ENCODE measurements around the gene SLC44A2.
"Not testable (repeated sequence)": the region's sequence is repeated elsewhere in the genome, so short reads cannot be mapped to it uniquely, and the experiment has no call there.

SLC44A2 gene

GRCh38 chr19:10670876-10671804, 45.8 kb downstream of the SLC44A2 start:
- DNase-seq (ENCODE audit: low spot score): no peak
- TF ChIP-seq CTCF (IDR thresholded peaks at IDR 0.05; ENCODE audit: extremely low read depth, missing control alignments): no peak

- not testable (repeated sequence) for DNase-seq (ENCODE audit: low spot score)
Observed at GRCh38 chr19:10671922-10672321, 46.6 kb downstream of the SLC44A2 start.

GRCh38 chr19:10675214-10675613, 49.9 kb downstream of the SLC44A2 start:
- not testable (repeated sequence) for DNase-seq (ENCODE audit: low spot score)

GRCh38 chr19:10677751-10678150, 52.4 kb downstream of the SLC44A2 start:
- no peak for TF ChIP-seq CTCF (IDR thresholded peaks at IDR 0.05; ENCODE audit: extremely low read depth, missing control alignments)
- no peak for DNase-seq (ENCODE audit: low spot score)

- DNase-seq (ENCODE audit: low spot score): no peak
Observed at GRCh38 chr19:10678813-10679212, 53.5 kb downstream of the SLC44A2 start.

GRCh38 chr19:10679743-10680142, 54.4 kb downstream of the SLC44A2 start:
- DNase-seq (ENCODE audit: low spot score): no peak
- TF ChIP-seq CTCF (IDR thresholded peaks at IDR 0.05; ENCODE audit: extremely low read depth, missing control alignments): no peak

More at GRCh38 chr19:10678813-10679212, 53.5 kb downstream of the SLC44A2 start:
- TF ChIP-seq CTCF (IDR thresholded peaks at IDR 0.05; ENCODE audit: extremely low read depth, missing control alignments): no peak

- no peak for TF ChIP-seq CTCF (IDR thresholded peaks at IDR 0.05; ENCODE audit: extremely low read depth, missing control alignments)
- no peak for DNase-seq (ENCODE audit: low spot score)
Observed at GRCh38 chr19:10680545-10681135, 55.3 kb downstream of the SLC44A2 start.

- no peak for TF ChIP-seq CTCF (IDR thresholded peaks at IDR 0.05; ENCODE audit: extremely low read depth, missing control alignments)
Observed at GRCh38 chr19:10681658-10682057, 56.3 kb downstream of the SLC44A2 start.

More at GRCh38 chr19:10681658-10682057, 56.3 kb downstream of the SLC44A2 start:
- DNase-seq (ENCODE audit: low spot score): no peak
